HG03097 (cell line): ENCODE data around the gene MRPS2.
A peak's percentile ranks its signal among the peaks of the same experiment; 100 is the strongest.

Experiments used
- ATAC-seq: cut with Tn5 transposase; IDR thresholded peaks from one replicate; pipeline ENCODE4 v1.9.1; 2021; ENCODE audit not compliant: unreplicated experiment, low FRiP score

The MRPS2 gene

GRCh38 chr9:135498381-135499126, 1.9 kb upstream of the MRPS2 start:
- ATAC-seq: no peak

DNA sequence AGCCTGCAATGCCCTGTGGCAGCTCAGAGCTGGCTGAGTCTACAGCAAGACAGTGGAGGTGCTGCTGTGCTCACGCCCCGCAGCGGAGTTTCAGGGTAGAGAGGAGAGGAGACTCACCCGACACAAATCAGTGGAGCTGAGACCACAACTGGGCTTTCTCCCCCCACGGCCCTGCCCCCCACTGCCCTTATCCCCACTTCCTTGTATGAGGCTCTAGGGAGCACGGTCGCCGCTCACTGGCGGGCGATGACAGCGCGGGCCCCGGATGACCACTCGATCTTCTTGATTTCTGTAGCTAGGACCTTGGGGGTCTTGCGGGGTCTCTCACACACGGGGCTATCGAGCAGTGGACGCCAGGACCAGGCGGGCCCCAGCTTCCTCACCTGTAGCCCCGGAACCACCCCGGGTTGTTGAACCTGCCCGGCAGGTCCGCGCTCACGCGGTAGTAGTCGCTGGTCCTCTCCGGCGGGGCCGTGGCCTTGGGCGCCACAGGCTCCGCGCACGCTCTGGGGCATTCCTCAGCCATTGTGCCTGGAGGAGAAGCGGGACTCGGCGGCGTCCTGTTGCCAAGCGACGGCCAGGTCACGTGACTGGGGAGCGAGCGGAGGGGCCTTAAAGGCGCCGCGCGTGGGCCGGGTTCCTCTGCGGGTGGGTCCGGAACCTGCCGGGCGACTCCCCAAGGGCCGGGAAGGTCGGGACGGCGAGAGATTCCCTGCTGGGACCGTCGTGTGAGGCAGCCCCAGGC, 984 bp upstream of the MRPS2 start:
- ATAC-seq: peak; percentile 56

GRCh38 chr9:135500071-135500524, 384 bp upstream of the MRPS2 start:
- no peak for ATAC-seq

GRCh38 chr9:135501261-135502167, 1.0 kb downstream of the MRPS2 start:
- ATAC-seq: no peak

DNA sequence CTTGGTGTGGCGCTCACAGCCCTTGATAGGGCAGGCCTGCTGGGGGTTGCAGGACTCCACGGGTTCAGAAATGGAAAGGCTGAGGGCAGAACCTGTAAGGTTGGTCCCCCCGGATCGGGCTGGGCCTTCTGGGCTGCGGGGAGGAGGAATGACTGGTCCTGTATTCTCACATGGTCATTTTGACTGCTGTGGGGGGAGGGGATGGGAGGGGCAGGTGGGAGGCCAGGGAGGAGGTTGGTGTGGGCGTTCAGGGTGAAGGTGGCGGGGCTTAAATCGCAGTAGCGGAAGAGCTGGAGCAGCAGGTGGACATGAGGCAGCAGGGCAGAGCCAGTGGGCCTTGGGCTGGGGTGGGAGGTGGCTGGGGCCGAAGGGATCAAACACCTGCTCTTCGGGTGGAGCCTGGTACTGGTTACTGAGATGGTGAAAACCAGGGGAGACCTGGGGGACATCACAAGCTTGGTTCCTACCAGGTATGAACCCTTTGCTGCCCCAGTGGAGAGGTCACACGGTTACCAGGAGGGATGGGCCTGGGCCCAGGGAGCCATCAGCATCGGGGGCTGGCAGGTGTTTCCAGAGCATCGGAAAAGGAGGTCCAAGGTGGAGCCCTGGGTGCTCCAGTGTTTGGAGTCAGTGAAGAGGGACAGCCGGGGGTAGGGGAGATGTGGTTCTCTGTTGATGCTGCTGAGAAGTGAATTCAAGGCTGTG, 1.8 kb downstream of the MRPS2 start:
- no peak for ATAC-seq

DNA sequence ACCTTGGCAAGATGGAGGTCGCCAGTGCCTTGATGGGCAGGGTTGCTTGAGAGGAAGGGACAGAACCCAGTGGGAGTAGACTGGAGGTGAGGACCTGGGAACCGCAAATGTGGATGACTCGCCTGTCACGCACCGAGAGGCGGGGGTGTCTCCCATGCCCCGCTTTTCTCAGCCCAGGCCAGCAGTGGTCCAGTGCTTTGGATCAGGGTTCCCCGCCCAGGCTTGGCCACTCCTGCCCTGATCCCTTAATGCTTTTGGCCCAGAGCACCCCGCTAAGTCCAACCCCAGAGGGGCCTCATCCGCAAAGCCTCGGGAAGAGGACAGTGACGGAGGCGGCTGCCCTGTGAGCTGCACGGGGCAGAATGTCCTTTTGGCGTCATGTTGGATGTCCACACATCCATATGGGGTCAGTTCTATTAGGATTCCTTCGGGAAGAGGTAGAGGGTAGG, 2.4 kb downstream of the MRPS2 start:
- no peak for ATAC-seq

DNA sequence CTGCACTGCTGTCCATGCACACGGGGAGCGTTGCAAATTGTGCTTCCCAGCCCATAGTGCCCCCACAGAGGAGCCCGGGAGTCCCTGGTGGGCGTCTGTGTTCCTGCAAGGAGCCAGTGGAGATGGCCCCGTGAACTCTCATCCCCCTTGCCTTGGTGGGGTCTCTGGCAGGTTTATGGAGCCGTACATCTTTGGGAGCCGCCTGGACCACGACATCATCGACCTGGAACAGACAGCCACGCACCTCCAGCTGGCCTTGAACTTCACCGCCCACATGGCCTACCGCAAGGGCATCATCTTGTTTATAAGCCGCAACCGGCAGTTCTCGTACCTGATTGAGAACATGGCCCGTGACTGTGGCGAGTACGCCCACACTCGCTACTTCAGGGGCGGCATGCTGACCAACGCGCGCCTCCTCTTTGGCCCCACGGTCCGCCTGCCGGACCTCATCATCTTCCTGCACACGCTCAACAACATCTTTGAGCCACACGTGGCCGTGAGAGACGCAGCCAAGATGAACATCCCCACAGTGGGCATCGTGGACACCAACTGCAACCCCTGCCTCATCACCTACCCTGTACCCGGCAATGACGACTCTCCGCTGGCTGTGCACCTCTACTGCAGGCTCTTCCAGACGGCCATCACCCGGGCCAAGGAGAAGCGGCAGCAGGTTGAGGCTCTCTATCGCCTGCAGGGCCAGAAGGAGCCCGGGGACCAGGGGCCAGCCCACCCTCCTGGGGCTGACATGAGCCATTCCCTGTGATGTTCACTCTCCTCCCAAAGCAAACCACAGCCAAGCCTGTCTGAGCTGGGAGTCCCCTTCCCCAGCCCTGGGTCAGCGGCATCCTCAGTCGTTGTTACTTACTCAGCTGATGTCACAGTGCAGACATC, 3.1 kb downstream of the MRPS2 start:
- ATAC-seq: no peak

- ATAC-seq: no peak
These were observed 4.1 kb downstream of the MRPS2 start for GRCh38 chr9:135504262-135505243.

GRCh38 chr9:135505406-135506187, 5.1 kb downstream of the MRPS2 start:
- ATAC-seq: no peak

- no peak for ATAC-seq
These were observed 6.0 kb downstream of the MRPS2 start for GRCh38 chr9:135506327-135507103.

GRCh38 chr9:135507104-135508035, 6.9 kb downstream of the MRPS2 start:
- no peak for ATAC-seq

DNA sequence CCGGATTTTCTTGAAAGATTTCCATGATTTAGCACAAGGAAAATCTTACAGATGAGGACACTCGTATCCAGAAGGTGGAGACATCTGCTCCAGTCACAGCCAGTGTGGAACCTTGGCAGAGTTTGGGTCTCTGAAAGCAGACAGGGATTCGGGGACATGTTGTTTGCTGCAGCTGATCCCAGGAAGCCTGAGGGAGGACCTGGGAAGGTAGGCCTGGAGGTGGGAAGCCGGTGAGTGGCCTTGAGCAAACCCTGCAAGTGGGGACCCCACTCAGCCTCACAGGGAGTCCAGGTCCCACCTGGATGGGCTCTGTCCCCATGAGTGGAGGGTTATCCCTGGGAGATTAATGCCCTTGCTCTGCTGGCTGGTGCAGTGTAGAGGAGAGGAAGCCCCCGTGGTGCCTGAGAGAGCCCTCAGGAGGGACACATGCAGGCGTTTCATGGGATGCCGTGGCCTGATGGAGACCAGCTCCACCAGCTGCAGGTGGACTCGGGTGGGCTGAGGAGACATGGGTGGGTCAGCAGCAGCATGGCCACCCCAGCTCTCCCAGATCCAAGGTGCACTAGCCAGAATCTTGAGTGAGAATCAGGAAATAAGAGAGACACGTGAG, 7.8 kb downstream of the MRPS2 start:
- no peak for ATAC-seq

DNA sequence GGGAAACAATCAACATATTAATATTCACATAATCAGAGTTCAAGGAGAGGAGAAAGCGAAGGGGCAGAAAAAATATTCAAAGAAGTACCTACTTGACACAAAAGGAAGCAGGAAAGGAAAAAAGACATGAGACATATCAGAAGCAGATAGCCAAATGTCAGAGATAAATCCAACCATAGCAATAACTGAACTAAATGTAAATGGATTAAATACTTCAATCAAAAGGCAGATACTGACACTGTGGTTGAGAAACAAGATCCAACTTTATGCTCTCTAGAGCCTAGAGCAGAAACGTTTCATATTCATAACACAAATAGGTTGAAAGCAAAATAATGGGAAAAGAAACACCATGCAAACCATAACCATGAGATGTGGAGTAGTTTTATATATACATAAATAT, 9.0 kb downstream of the MRPS2 start:
- no peak for ATAC-seq

- no peak for ATAC-seq
These were observed 11.7 kb downstream of the MRPS2 start for GRCh38 chr9:135512241-135512603.

DNA sequence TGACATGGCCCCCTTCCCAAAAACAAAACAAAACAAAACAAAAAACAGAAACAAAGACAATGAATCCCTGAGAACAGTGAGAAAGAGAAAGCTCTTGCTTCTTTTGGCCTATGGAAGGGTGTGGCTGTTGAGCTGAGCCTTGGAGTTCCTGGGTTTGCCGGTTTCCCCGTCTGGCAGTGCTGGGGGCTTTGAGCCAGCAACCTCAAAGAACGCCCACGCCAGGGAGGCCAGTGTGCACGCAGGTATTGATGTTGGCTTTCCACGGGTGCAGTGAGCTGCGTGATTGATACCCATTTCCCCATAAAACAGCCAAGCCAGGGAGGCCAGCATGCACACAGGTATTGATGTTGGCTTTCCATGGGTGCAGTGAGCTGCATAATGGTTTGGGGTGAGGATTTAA, 12.4 kb downstream of the MRPS2 start:
- no peak for ATAC-seq
